DMS114 treated with DMSO at 0.1 percent for 48 hours (cell line): ENCODE data around the gene ABCA10.
"Not testable (repeated sequence)": the region's sequence is repeated elsewhere in the genome, so short reads cannot be mapped to it uniquely, and the experiment has no call there.

Experiments
- DNase-seq: peaks from one replicate; lab custom pipeline; 2025; ENCODE audit not compliant: unreplicated experiment; lab: John Stamatoyannopoulos, UW

The ABCA10 gene

DNA sequence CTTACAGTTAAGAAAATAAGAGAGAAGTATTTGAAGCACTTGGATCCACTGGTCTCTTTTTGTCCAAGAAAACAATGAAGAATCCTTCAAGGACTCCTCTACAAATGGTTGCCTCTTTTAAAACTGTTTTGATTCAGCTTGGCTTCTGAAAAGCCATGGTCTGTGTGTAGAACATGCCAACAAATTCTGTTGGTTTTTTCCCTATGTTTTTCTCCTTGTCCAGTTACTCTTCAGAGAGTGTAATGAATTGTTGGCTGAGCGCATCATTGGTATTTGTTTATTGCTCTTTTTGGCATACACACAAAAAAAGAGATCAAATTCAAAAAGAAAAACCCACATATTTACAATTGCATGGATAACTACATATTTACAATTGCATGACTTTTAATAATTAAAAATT, at the start of gene ABCA10:
Gene ABCA10 (minus strand): TSS at position 249 of the 400 bp plus-strand sequence. CDS start 3,466 bp downstream, outside the sequence.
- no peak for DNase-seq

- DNase-seq = not testable (repeated sequence)
These were observed 47.7 kb upstream of the ABCA10 start for GRCh38 chr17:69276279-69276678.

DNA sequence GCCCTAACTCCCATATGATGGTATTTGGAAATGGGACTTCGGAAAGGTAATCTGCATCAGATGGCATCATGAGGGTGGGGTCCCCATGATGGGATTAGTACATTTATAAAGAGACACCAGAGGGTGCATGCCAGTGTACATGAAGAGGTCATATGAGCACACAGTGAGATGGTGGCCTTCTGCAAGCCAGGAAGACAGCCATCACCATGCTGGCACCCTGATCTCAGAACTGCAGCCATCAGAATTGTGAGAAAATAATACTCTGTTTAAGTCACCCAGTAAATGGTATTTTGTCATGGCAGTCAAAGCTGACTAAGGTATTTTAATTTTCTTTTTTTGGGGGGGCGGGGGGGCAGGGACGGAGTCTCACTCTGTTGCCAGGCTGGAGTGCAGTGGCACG, 47.1 kb upstream of the ABCA10 start:
- no peak for DNase-seq

GRCh38 chr17:69271023-69271422, 42.4 kb upstream of the ABCA10 start:
- no peak for DNase-seq

GRCh38 chr17:69269131-69269998, 40.7 kb upstream of the ABCA10 start:
- DNase-seq = no peak

DNA sequence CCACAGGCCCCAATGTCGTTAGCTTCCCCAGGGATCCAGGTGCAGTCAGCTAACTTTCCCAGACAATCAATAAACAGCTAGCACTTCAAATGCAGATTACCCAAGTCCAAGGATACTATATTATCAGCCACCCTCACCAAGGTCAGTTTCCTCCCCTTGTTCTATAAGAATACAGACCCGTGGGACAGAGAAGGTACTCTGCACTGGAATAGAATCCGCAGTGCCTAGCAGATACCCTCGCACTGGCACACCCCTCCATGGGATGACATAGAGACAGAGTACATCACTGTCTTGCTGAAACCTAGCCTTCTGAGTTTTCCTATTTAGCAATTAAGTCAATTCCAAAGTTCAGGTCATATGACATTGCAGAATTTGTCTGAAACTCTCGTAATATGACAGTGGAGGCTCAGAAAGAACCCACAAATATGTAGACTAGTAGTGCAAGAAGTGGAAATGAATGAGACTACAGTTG, 40.0 kb upstream of the ABCA10 start:
- no peak for DNase-seq

DNA sequence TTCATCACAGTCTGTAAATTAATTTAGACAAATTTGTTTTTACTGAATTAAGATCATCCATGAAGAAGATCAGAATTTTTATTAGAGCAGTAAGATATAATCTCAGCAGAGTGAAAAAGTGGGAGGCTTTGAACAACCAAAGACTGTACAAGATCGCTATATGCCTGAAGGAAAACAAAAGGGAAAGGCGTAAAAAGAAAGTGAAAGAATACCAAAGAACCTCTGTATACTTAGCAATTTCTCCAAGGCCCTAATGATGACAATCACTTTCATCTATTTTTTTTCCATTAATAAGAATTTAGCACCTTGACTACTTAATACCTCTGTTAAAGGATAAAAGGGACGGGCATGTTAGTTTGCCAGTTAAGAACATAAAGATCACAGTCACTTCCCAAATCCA, 38.6 kb upstream of the ABCA10 start:
- DNase-seq = no peak

- DNase-seq = no peak
These were observed 37.2 kb upstream of the ABCA10 start for GRCh38 chr17:69265873-69266272.

- DNase-seq = no peak
These were observed 25.6 kb upstream of the ABCA10 start for GRCh38 chr17:69254187-69254586.

DNA sequence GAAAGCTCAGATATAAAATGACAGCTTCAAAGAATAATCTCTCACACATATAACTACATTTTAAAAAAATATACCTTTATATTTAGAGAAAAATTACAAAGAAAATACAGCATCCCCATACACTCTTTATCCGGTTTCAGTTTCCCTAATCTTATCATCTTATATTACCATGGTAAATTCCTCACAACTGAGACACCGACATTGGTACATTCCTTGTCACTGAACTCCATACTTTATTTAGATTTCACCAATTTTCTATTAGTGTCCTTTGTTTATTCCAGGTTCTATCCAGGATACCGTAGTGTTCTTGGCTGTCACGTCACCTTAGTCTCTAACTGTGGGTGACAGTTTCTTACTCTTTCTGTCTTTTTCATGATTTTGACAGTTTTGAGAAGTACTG, 22.0 kb upstream of the ABCA10 start:
- DNase-seq = no peak

GRCh38 chr17:69246726-69247375, 18.2 kb upstream of the ABCA10 start:
- DNase-seq = peak; percentile 52

- no peak for DNase-seq
These were observed 17.6 kb upstream of the ABCA10 start for GRCh38 chr17:69246202-69246601.

- no peak for DNase-seq
These were observed 17.0 kb upstream of the ABCA10 start for GRCh38 chr17:69245617-69246016.

DNA sequence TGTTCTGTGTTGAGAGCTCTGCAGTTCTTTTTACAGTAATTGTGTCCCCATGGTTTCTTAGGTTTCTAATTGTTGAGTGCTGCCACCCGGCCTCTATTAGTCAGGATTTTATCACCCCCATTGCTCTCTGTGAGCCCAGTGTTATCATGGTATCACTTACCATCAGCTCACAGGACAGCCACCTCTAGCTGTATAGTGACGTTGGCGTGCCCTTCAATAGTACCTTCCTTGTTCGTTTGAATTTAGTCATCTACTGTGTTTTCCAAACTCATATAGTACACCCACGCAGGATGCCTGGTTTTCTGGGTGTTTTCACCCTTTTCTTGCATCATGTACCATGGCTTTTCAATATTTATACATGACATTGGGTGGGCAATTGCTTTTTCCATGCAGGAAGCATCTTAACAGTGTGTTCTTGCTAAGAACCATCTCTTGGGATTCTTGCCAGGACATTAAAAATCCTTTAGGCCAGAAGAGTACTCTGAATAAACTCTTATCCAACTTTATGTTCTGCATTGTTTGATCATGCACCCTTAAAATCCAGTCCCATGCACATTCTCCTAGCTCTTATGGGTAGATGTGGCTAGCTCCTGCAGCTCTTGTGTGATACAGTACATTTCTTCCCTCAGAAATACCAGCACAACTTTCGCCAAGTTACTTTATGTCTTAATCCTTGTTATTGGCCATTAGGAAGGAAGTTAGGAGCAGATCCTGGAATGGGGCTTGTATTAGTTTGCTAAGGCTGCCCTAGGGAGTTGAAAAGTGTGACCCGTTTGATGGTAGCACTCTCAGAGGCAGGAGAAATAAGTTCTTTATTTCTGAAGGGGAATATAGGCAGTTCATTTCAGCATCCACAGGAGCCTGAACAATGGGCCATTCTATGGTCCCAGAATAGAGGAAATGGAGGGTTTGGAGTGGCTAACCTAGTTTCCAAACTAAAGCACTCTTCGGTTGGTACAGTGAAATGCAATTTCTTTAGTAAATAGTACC, 11.3 kb upstream of the ABCA10 start:
- DNase-seq = no peak

GRCh38 chr17:69236946-69237345, 8.3 kb upstream of the ABCA10 start:
- no peak for DNase-seq

GRCh38 chr17:69236464-69236863, 7.8 kb upstream of the ABCA10 start:
- DNase-seq = no peak

DNA sequence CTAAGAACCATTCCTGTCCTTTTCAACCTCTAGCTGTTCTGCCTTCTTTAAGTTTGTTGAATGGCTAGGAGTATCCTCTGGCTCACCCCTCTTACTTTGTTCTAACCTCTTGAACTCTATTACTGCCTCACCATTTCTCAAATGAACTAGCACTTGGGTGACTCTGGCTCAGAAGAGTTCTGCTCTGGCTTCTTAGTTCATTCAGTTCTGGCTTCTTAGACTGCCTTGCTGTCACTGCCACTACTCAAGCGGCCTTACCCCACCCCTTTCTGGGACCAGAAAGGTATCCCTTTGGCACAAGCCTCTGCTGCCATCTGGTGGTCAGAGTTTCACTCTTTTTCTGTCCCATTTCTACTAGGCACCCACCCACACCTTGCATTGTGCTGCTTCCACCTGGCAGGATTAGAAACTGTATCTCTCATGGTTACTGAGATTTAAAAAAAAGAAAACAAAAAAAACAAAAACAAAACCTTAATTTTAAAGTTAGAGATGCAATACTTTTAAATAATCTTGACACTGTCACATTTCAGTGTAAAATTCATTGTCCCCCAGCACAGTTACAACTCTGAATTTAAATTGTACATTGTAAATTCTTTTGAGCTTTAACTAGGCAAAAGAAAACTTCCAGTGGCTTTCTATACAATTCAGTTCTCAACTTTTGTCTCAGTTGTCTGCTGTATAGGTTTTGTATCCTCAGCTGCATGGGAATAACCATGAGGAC, 6.9 kb upstream of the ABCA10 start:
- DNase-seq = peak; percentile 65

DNA sequence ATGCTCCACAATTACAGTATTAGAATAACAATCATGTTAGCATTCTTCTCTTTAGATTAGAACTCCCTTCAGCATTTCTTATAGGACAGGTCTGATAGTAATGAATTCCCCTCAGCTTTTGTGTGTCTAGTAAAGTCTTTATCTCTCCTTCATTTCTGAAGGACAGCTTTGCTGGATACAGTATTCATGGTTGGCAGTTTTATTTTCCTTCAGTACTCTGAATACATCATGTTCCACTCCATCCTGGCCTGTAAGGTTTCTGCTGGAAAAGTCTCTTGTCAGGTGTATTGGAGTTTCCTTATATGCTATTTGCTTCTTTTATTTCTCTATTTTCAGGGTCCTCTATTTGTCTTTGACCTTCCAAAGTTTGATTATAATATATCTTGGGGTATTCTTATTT, 4.0 kb upstream of the ABCA10 start:
- no peak for DNase-seq

- no peak for DNase-seq
These were observed 2.9 kb upstream of the ABCA10 start for GRCh38 chr17:69231521-69231920.

DNA sequence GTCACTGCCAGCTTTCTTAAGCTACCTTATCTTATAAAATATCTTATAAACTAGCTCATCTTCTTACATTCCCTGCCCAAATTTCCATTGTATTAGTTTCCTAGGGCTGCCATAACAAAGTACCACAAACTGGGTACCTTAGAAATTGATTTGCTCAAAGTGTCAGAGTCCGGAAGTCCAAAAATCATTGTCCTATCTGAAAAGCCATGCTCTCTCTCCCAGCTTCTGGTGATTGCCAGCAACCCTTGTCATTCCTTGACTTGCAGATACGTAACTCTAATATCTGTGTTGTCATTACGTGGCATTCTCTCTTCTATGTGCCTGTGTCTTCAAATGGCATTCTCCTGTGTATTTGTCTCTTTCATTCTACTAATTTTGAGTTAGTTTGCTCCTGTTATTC, 2.3 kb upstream of the ABCA10 start:
- DNase-seq = no peak
